GM18951 (cell line): ENCODE measurements around the gene KRTAP12-3.
"Not testable (repeated sequence)": the region's sequence is repeated elsewhere in the genome, so short reads cannot be mapped to it uniquely, and the experiment has no call there.

Experiments used
- POLR2A ChIP-seq: IDR thresholded peaks from 4 replicates; pipeline ENCODE4 v1.6.1; 2011; ENCODE audit warnings: mild to moderate bottlenecking; ENCODE audit not compliant: insufficient read length, insufficient read depth; ENCODE audit errors: extremely low read depth
- in situ Hi-C: fragments of 300-500 bp; cut with MboI; formaldehyde crosslinking; loops from one replicate; pipeline ENCODE4 v1.12.0; 2022; ENCODE audit warnings: low sequenced_read_pairs, mixed read lengths, inconsistent platforms; ENCODE audit not compliant: unreplicated experiment

The KRTAP12-3 gene

GRCh38 chr21:44666401-44667320 is 8.9 kb downstream of the KRTAP12-3 start, which contains the start of gene KRTAP12-2:
TSS of gene KRTAP12-2 (minus strand) at chr21:44666927. CDS start at chr21:44666886, 41 bp downstream.
- TF ChIP-seq POLR2A = no peak
- in situ Hi-C loops = no loop called here

GRCh38 chr21:44667612-44668011 is 9.9 kb downstream of the KRTAP12-3 start:
- TF ChIP-seq POLR2A = no peak
- in situ Hi-C loops = no loop called here

GRCh38 chr21:44670642-44671432 is 13.1 kb downstream of the KRTAP12-3 start:
- TF ChIP-seq POLR2A = no peak
- in situ Hi-C loops = no loop called here

- no peak for TF ChIP-seq POLR2A
- in situ Hi-C loops = no loop called here
These were observed 14.2 kb downstream of the KRTAP12-3 start for GRCh38 chr21:44671911-44672310.

- TF ChIP-seq POLR2A = no peak
- in situ Hi-C loops = no loop called here
These were observed 20.1 kb downstream of the KRTAP12-3 start for GRCh38 chr21:44677881-44678280.

GRCh38 chr21:44681152-44681551 is 23.4 kb downstream of the KRTAP12-3 start:
- TF ChIP-seq POLR2A = no peak
- in situ Hi-C loops = no loop called here

GRCh38 chr21:44681861-44682579 is 24.3 kb downstream of the KRTAP12-3 start, which contains the start of gene KRTAP12-1:
TSS of gene KRTAP12-1 (minus strand) at chr21:44682163. CDS start at chr21:44682123, 40 bp downstream.
- in situ Hi-C loops = no loop called here
- no peak for TF ChIP-seq POLR2A

- in situ Hi-C loops = no loop called here
These were observed 24.9 kb downstream of the KRTAP12-3 start for GRCh38 chr21:44682580-44683151.

GRCh38 chr21:44684077-44684476 is 26.3 kb downstream of the KRTAP12-3 start:
- no peak for TF ChIP-seq POLR2A
- in situ Hi-C loops = no loop called here

More at GRCh38 chr21:44682580-44683151, 24.9 kb downstream of the KRTAP12-3 start:
- TF ChIP-seq POLR2A = no peak

- no peak for TF ChIP-seq POLR2A
- in situ Hi-C loops = no loop called here
These were observed 26.8 kb downstream of the KRTAP12-3 start for GRCh38 chr21:44684483-44684882.

GRCh38 chr21:44685050-44685449 is 27.3 kb downstream of the KRTAP12-3 start:
- in situ Hi-C loops = not testable (repeated sequence)

- in situ Hi-C loops = no loop called here
These were observed 28.5 kb downstream of the KRTAP12-3 start for GRCh38 chr21:44686000-44686781.

More at GRCh38 chr21:44686000-44686781, 28.5 kb downstream of the KRTAP12-3 start:
- TF ChIP-seq POLR2A = no peak
